PC-3 (cell line): ENCODE measurements around the gene THSD7A.

ENCODE experiments used
- CTCF ChIP-seq: fragments of 300-600 bp; sonication (generic); conservative IDR thresholded peaks from 2 replicates; pipeline ENCODE4 v1.5.1; 2017; ENCODE audit warnings: antibody characterized with exemption, low read depth, mild to moderate bottlenecking, low read length
- EZH2 ChIP-seq: fragments of 300-600 bp; sonication (generic); IDR thresholded peaks from one replicate; pipeline ENCODE4 v1.6.1; 2017; ENCODE audit warnings: antibody characterized with exemption, mild to moderate bottlenecking, low read length; ENCODE audit not compliant: unreplicated experiment
- EZH2phosphoT487 ChIP-seq: fragments of 300-600 bp; sonication (generic); IDR thresholded peaks from 2 replicates; pipeline ENCODE4 v1.6.1; 2018; ENCODE audit warnings: mild to moderate bottlenecking, antibody characterized with exemption, low read length, borderline replicate concordance

DNA sequence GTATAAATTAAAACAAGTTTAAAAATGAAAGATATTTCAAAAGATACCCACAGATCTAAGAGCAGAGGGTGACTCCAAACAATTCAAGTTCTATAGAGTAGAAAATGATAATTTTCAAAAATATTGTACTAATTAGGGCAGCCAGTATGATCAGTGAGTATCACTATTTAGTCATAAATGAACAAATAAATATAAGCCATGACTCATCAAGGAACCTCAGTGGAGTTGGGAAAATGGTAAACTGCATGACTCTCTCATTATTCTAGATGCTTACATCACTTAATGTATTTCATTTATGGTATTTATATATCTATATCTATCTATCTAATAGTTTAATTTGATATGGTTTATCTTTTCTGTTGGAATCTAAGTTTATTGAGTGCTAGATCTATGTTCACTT is 94.3 kb downstream of the THSD7A start:
- TF ChIP-seq CTCF = no peak
- no peak for TF ChIP-seq EZH2phosphoT487
- TF ChIP-seq EZH2 = no peak
